SU-DHL-6 (cell line): ENCODE data around the gene NCOA1.
"Not testable (repeated sequence)": the region's sequence is repeated elsewhere in the genome, so short reads cannot be mapped to it uniquely, and the experiment has no call there.

Experiments used
- H2AFZ ChIP-seq: fragments of 200-600 bp; sonication (generic); 2 replicates; pipeline ENCODE4 v1.6.1; 2014; ENCODE audit warnings: low read depth, mild to moderate bottlenecking, moderate library complexity, mixed read lengths, antibody characterized with exemption, low read length; ENCODE audit not compliant: severe bottlenecking
- H3F3A ChIP-seq: fragments of 200-600 bp; shearing (Covaris generic); 2 replicates; pipeline ENCODE4 v1.6.0; 2016; ENCODE audit warnings: antibody characterized with exemption, mild to moderate bottlenecking; ENCODE audit not compliant: insufficient read depth
- H3K27ac ChIP-seq: fragments of 200-600 bp; sonication (generic); 2 replicates; pipeline ENCODE4 v1.5.1; 2016; ENCODE audit warnings: low read depth, mild to moderate bottlenecking, low read length, moderate library complexity, mixed read lengths
- H3K27me3 ChIP-seq: fragments of 200-600 bp; sonication (generic), shearing (Covaris generic); 2 replicates; pipeline ENCODE4 v1.6.0; 2014; ENCODE audit warnings: mild to moderate bottlenecking, low read length
- H3K36me3 ChIP-seq: fragments of 200-600 bp; sonication (generic); 2 replicates; pipeline ENCODE4 v1.6.1; 2014; ENCODE audit warnings: mild to moderate bottlenecking, low read length, mixed read lengths
- H3K4me2 ChIP-seq: fragments of 300-600, 200-600 bp; shearing (Covaris generic), sonication (generic); 2 replicates; pipeline ENCODE4 v1.6.0; 2014; ENCODE audit warnings: low read length, low read depth, mild to moderate bottlenecking; ENCODE audit not compliant: poor library complexity, severe bottlenecking
- H3K4me3 ChIP-seq: fragments of 200-600 bp; sonication (generic); 2 replicates; pipeline ENCODE4 v1.5.1; 2014; ENCODE audit warnings: antibody characterized with exemption, low read length, mild to moderate bottlenecking, mixed read lengths; ENCODE audit not compliant: insufficient read depth, poor library complexity, severe bottlenecking
- H3K79me2 ChIP-seq: fragments of 200-600 bp; sonication (generic); 2 replicates; pipeline ENCODE4 v1.6.1; 2014; ENCODE audit warnings: mild to moderate bottlenecking, low read length, moderate library complexity; ENCODE audit not compliant: insufficient read depth
- H3K9ac ChIP-seq: fragments of 200-600 bp; sonication (generic); 2 replicates; pipeline ENCODE4 v1.7.0; 2014; ENCODE audit warnings: mild to moderate bottlenecking, low read length
- H3K9me2 ChIP-seq: fragments of 200-600 bp; sonication (generic); replicated peaks from 2 replicates; pipeline ENCODE4 v1.6.1; 2014; ENCODE audit warnings: low read length; ENCODE audit not compliant: insufficient read depth
- H3K9me3 ChIP-seq: fragments of 200-600 bp; sonication (generic); 2 replicates; pipeline ENCODE4 v1.6.1; 2014; ENCODE audit warnings: low read length, mixed read lengths; ENCODE audit not compliant: insufficient read depth
- H4K20me1 ChIP-seq: fragments of 200-600 bp; sonication (generic); 2 replicates; pipeline ENCODE4 v1.6.1; 2014; ENCODE audit warnings: low read depth, mild to moderate bottlenecking, antibody characterized with exemption, low read length, moderate library complexity, mixed read lengths
- CTCF ChIP-seq: fragments of 200-600 bp; sonication (generic); IDR thresholded peaks from one replicate; pipeline ENCODE4 v1.5.1; 2017; ENCODE audit warnings: antibody characterized with exemption, mild to moderate bottlenecking, low read length, moderate library complexity; ENCODE audit not compliant: insufficient read depth, poor library complexity, severe bottlenecking
- EZH2phosphoT487 ChIP-seq: fragments of 200-600 bp; sonication (generic), shearing (Covaris generic); conservative IDR thresholded peaks from 2 replicates; pipeline ENCODE4 v1.6.1; 2018; ENCODE audit warnings: mild to moderate bottlenecking, antibody characterized with exemption, low read length, moderate library complexity, mixed read lengths

Gene NCOA1

DNA sequence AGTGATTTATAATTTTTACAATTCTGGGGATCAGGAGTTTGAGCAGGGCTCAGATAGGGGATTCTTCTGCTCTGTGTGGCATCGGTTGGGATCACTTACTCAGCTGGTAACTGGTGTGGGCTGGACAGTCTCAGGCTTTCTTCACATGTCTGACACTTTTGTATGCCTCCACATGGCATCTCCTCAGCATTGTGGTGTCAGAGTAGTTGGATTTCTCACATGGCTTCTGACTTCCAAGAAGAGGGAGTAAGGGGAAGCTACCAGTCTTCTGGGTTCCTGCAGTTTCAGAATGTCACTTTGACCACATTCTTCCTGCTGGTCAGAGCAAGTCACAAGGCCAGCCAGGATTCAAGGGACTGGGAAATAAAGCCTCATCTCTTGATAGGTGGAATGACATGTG lies 55.6 kb downstream of the NCOA1 start:
- Histone ChIP-seq H3K27ac (no peak overlapping the region), H2AFZ (no peak overlapping the region), H3F3A (no peaks in the 10 kb centered on the region), H3K4me3 (no peak overlapping the region), H3K36me3 (no peaks in the 10 kb centered on the region), H3K27me3 (no peaks in the 10 kb centered on the region), H4K20me1 (no peaks in the 10 kb centered on the region), H3K4me2 (no peak overlapping the region), H3K9me3 (no peaks in the 10 kb centered on the region), H3K79me2 (no peaks in the 10 kb centered on the region), H3K9ac (no peak overlapping the region), H3K9me2 (no peaks in the 10 kb centered on the region)
- no peak for TF ChIP-seq CTCF
- no peak for TF ChIP-seq EZH2phosphoT487

GRCh38 chr2:24548058-24548457 lies 57.0 kb downstream of the NCOA1 start:
- H3K27me3 ChIP-seq, result no peaks in the 10 kb centered on the region
- no peaks in the 10 kb centered on the region for H3K36me3 ChIP-seq
- H3K4me3 ChIP-seq, result no peak overlapping the region
- H3K9ac ChIP-seq, result no peak overlapping the region
- H3K79me2 ChIP-seq, result no peaks in the 10 kb centered on the region
- no peaks in the 10 kb centered on the region for H3K9me2 ChIP-seq
- H3F3A ChIP-seq, result no peaks in the 10 kb centered on the region
- H3K4me2 ChIP-seq, result no peak overlapping the region
- H3K9me3 ChIP-seq, result no peaks in the 10 kb centered on the region
- H2AFZ ChIP-seq, result no peak overlapping the region
- TF ChIP-seq EZH2phosphoT487 (no peak), CTCF (no peak)
- no peak overlapping the region for H3K27ac ChIP-seq
- H4K20me1 ChIP-seq, result no peaks in the 10 kb centered on the region

- not testable (repeated sequence) for H3K4me2 ChIP-seq, H2AFZ ChIP-seq, H3K4me3 ChIP-seq, H3K27me3 ChIP-seq, H3K9me3 ChIP-seq, H3K9ac ChIP-seq, H3K36me3 ChIP-seq, H3F3A ChIP-seq, H3K79me2 ChIP-seq, H4K20me1 ChIP-seq, H3K27ac ChIP-seq, H3K9me2 ChIP-seq
These were observed 59.2 kb downstream of the NCOA1 start for GRCh38 chr2:24550301-24550700.

- no peaks in the 10 kb centered on the region for H3K9me2 ChIP-seq
- H4K20me1 ChIP-seq, result no peaks in the 10 kb centered on the region
- no peak overlapping the region for H2AFZ ChIP-seq
- no peaks in the 10 kb centered on the region for H3F3A ChIP-seq
- no peak overlapping the region for H3K9ac ChIP-seq
- H3K4me3 ChIP-seq, result no peak overlapping the region
- no peaks in the 10 kb centered on the region for H3K79me2 ChIP-seq
- no peaks in the 10 kb centered on the region for H3K27me3 ChIP-seq
- no peak overlapping the region for H3K27ac ChIP-seq
- H3K9me3 ChIP-seq, result no peaks in the 10 kb centered on the region
- no peak overlapping the region for H3K4me2 ChIP-seq
- TF ChIP-seq CTCF (no peak), EZH2phosphoT487 (no peak)
- no peaks in the 10 kb centered on the region for H3K36me3 ChIP-seq
These were observed 60.0 kb downstream of the NCOA1 start for GRCh38 chr2:24551016-24551415.
